A673 (cell line): ENCODE measurements around the gene SENP7.

Source experiments
- EZH2 ChIP-seq: fragments of 200-600 bp; sonication (generic); IDR thresholded peaks from 2 replicates; pipeline ENCODE4 v1.6.1; 2017; ENCODE audit warnings: borderline replicate concordance, low read depth, mild to moderate bottlenecking, mixed read lengths, antibody characterized with exemption, low read length; ENCODE audit not compliant: poor library complexity, severe bottlenecking
- TF ChIP-seq, protein P1 (sequence below): fragments of 300-800, 200-600 bp; sonication (generic); conservative IDR thresholded peaks from 2 replicates; pipeline ENCODE4 v1.5.1; 2017; ENCODE audit warnings: low read depth, mild to moderate bottlenecking, antibody characterized with exemption, low read length, moderate library complexity, mixed read lengths

DNA sequence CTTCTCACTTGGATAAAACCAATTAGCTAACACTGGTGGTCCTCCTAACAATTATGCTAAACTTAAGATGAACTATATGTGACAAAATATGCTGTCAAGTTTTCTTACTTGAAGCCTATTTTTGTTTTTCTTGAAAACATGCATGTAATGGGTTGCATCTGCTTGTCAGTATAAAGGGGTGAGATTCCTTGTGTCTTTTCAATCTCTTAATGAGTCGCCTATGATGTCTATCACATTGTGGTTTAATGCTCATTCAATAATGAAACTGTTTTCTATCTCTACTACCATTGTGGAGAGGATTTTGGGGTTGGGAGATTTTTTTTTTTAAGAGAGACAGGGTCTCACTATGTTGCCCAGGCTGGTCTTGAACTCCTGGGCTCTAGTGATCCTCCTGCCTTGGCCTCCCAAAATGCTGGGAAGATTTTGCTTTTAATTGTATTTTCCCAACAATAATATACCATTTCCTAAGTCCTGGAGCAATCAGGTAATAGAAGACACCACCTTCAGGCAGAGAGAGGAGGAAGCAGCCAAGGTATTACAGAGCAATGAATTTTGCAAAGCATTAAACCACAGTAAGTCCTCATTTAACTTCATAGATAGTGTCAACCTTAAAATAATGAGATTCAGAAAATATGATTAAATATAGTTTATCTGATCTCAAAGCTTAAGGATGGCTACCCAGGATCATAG is 31.3 kb upstream of the SENP7 start:
- TF ChIP-seq, protein P1, sequence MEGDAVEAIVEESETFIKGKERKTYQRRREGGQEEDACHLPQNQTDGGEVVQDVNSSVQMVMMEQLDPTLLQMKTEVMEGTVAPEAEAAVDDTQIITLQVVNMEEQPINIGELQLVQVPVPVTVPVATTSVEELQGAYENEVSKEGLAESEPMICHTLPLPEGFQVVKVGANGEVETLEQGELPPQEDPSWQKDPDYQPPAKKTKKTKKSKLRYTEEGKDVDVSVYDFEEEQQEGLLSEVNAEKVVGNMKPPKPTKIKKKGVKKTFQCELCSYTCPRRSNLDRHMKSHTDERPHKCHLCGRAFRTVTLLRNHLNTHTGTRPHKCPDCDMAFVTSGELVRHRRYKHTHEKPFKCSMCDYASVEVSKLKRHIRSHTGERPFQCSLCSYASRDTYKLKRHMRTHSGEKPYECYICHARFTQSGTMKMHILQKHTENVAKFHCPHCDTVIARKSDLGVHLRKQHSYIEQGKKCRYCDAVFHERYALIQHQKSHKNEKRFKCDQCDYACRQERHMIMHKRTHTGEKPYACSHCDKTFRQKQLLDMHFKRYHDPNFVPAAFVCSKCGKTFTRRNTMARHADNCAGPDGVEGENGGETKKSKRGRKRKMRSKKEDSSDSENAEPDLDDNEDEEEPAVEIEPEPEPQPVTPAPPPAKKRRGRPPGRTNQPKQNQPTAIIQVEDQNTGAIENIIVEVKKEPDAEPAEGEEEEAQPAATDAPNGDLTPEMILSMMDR = no peak
- TF ChIP-seq EZH2 = no peak
